ENCODE results near the gene DCAF16. TPM values are rescaled to one million over a fixed set of nuclear protein-coding genes. Genes with fewer than 3 reads are reported as not detected.

DCAF16 gene
- total RNA-seq, 1 experiment from 2014 or later: 17.7 TPM

DNA sequence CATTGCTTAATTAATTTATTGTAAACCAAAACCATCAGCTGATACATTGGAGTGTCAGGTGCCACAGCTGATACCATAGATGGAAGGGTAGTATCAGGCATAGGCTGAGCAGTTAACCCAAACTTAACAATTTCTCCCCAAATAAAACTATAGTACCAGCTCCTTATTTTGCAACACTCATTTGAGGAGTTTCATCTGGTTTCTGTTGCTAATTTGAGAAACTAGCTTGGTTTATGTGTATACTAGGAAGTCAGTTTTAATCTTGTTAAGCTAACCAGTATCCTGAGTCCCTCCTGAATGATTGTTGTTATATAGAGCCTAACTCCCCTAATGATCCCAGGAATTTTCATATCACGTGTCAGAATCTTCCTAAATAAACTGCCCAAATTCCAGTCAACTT is 12.7 kb downstream of the DCAF16 start:
- Histone ChIP-seq H3K9me3 (no peaks in the 10 kb centered on the region), H3K4me3 (no peak overlapping the region), H3K36me3 (peaks cover 9% of the 10 kb centered on the region), H3K27me3 (no peaks in the 10 kb centered on the region)
- DNase-seq: no peak

DNA sequence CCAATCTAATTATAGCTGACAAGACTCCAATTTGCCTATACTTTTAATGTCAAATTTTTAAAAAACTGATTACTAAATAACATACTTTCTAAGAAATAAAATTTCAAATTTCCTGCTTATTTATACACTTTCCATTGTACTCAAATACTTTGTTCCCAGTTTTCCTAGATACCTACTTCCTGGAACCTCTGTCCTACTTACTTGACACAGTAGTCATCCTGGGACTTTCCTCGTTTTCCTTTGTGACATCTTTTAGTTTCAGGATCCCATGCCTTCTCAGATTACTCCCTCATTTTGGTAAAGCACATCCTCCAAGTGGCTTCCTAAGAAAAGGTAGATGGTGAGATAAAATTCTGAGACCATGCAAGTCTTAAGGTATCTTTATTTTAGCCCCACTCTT is 15.8 kb downstream of the DCAF16 start:
- Histone ChIP-seq H3K9me3 (no peaks in the 10 kb centered on the region), H3K27me3 (no peaks in the 10 kb centered on the region), H3K4me3 (no peak overlapping the region), H3K36me3 (peaks cover 6% of the 10 kb centered on the region)
- no peak for DNase-seq

DNA sequence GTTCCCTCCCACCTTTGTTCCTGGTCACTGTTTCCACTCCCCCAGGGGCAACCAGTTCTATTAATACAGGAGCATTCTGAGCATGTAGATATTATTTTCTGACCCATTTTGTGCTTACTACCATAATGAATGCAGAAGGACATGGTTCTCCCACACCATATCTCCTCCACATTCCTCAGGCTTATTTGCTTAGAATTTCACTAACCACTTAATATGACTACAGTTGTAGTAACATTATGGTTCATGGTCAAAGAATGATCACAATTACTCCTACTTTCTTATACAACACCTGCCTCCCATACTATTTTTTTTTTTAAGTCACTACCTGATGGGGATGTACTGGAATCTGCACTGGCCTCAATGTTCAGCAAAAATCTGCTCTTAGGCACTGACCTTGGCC is 21.6 kb downstream of the DCAF16 start:
- no peaks in the 10 kb centered on the region for H3K27me3 ChIP-seq
- no peak overlapping the region for H3K4me3 ChIP-seq
- no peaks in the 10 kb centered on the region for H3K9me3 ChIP-seq
- DNase-seq: no peak
- peaks cover 5% of the 10 kb centered on the region for H3K36me3 ChIP-seq

DNA sequence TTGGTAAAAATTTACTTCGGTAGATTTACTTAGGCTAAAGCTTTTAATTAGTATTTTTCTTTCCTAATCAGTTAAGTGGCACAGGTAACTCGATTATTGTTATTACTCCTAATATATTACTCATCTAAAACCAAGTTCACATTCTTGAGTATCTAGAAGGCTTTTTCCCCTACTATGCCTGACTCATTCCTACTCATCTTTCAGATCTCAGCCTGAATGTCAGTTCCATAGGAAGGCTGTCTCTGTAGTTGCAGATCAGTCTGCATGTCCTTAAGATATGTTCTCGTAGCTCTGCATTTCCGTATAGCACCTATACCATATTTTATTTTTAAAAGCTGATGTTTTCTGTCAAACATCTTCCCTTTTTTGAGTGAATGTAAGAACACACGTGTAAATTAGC is 23.2 kb downstream of the DCAF16 start:
- Histone ChIP-seq H3K4me3 (no peak overlapping the region), H3K36me3 (peaks cover 2% of the 10 kb centered on the region; the same call in 1 of the 2 replicates), H3K27me3 (no peaks in the 10 kb centered on the region), H3K9me3 (no peaks in the 10 kb centered on the region)
- DNase-seq: no peak

DNA sequence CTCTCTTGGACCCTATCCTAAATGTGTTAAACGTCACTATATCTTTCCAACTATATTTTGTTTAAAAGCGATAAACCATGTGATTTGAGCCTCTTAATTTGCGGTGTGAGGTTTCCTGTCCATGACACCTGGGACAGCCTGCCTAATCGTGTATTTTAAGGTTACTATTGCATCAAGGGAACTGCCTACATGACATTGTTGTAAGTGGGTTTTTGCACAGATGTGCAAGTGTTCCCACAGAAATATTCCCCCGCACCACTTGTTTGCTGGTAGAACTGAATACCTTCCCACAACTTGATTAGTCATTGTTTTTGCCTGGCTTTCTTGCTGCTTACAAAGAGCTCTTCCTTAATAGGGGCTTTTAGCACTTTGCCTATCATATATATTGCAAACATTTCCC is 24.0 kb downstream of the DCAF16 start:
- no peak for DNase-seq

DNA sequence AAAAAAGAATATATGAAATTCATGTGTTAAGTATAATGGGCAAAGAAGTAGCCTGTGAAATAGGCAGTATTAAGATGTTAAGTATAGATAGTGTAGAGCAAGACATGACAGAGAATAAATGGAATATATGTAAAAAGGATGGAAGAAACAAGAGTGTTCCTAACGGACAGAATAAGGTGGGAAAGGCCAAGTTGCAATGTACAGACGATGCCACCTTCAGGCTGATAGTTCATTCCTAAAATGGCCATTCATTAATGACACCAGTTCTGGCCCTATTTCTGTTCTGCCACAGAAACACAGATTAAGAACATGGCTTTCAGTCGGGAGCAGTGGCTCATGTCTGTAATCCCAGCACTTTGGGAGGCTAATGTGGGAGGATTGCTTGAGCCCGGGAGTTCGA is 24.7 kb downstream of the DCAF16 start:
- DNase-seq: no peak
- no peak overlapping the region for H3K4me3 ChIP-seq
- no peaks in the 10 kb centered on the region; the same call in 1 of the 2 replicates for H3K27me3 ChIP-seq
- no peaks in the 10 kb centered on the region for H3K9me3 ChIP-seq
- no peaks in the 10 kb centered on the region for H3K36me3 ChIP-seq

More for the DNA sequence above, 24.0 kb downstream of the DCAF16 start:
- H3K36me3 ChIP-seq: no peaks in the 10 kb centered on the region
- H3K27me3 ChIP-seq: no peaks in the 10 kb centered on the region
- no peaks in the 10 kb centered on the region for H3K9me3 ChIP-seq
- H3K4me3 ChIP-seq: no peak overlapping the region

DNA sequence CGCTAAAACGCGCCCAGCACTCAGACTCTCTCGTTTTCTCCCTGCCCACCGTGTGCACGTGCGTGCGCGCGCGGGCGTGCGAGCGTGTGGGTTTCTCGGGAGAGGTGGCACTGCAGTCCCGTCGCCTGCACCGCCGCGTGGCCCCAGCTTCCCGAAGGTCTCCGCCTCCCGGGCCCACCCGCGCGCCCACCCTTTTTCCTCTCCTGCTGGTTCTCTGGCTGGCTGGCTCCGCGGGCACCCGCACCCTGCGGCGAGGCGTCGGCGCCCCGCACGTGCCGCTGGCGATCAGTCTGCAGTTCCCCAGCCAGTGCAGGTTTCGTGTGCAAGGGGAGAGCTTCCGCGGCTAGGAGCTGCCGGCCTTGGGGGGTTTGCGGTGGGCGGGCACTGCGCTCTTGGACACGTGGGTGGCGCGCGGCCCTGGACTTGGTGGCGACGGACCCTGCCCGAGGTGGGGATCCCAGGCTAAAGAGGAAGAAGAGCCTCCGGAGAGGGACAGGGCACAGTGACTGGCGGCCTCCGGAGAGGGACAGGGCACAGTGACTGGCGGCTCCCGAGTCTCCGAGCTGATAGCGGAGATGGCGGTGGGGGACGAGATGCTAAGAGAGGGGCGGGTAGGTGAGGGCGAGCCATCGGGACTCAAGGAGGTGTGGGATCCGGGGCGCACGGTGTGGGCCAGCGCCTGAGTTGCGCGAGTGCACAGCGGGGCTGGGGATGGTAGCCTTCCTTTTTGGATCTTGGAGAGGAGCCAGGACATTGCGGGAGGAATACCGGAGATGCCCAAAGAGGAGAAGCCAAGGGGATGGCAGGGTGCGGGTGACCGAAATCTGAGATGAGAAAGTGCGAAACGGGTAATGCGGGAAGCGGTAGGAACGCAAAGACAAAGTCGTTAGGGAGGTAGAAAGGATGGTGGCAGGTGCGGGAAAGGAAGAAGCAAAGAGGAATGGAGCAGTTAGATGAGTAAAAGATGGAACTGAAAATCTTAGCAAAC is 29.0 kb downstream of the DCAF16 start, which contains the start of gene FAM184B:
Gene FAM184B (minus strand): TSS at position 322 of the 988 bp plus-strand sequence. CDS start 322 bp downstream, outside the sequence.
- H3K9me3 ChIP-seq: no peaks in the 10 kb centered on the region
- H3K27me3 ChIP-seq: no peaks in the 10 kb centered on the region; the same call in 1 of the 2 replicates
- DNase-seq: peak; percentile 6
- no peaks in the 10 kb centered on the region for H3K36me3 ChIP-seq
- peak within 1 kb of the TSS; percentile 37 for H3K4me3 ChIP-seq

DNA sequence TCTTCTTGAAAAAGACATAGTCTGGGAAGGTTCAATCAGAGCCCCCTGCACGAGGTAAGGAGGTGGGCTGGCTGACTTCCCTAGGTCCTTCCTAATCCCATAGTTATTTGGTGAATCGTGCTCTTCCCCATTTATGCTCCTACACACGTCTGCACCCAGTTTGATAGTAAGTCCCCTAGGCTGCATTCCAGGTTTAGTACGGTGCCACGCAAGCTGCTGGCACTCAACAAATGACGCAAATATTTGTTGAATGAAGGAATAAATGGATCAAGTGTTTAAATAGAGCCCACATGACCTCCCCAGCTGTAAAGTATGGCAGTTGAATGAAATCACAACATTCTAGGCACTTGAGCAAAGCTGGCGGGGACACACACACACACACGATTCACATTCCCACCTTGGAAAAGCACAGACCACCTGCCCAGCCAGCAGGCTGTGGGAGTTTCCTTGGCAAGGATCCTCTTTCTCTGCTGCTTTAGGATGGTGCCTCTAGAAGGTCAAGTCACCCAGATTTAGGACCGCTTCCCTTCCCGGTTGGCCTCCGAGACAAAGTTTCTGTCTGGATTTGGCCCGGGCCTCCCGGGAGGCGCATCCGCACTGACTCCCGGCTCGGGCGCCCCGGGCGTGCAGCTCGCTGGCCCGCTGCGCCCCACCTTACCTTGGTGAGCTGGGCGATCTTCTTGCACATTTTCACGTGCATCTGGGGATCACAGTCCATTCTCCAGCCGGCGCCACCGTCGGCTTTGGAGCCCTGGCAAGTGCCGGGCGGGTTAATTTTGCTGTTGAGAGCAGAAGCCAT is 29.9 kb downstream of the DCAF16 start:
- Histone ChIP-seq H3K4me3 (peak overlapping the region; percentile 37), H3K9me3 (no peaks in the 10 kb centered on the region)
- no peak for DNase-seq

DNA sequence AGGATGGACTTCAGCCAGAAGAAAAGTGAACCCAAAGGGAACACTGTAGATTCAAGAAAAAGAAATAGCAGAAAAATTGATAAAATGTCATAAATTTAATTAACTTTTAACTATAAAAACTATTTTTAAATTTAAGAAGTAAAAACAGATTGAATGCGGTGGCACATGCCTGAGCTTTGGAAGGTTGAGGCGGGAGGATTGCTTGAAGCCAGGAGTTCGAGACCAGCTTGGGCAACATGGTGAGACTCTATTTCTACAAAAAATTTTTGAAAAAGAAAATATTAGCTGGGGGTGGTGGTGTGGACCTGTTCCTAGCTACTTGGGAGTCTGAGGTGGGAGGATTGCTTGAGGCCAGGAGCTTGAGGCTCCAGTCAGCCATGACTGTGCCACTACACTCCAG is 32.1 kb downstream of the DCAF16 start:
- no peak for DNase-seq
- no peaks in the 10 kb centered on the region for H3K9me3 ChIP-seq
- no peaks in the 10 kb centered on the region; the same call in 1 of the 2 replicates for H3K27me3 ChIP-seq
- H3K4me3 ChIP-seq: no peak overlapping the region
- no peaks in the 10 kb centered on the region for H3K36me3 ChIP-seq

More for the DNA sequence above, 29.9 kb downstream of the DCAF16 start:
- no peaks in the 10 kb centered on the region; the same call in 1 of the 2 replicates for H3K27me3 ChIP-seq
- no peaks in the 10 kb centered on the region for H3K36me3 ChIP-seq

DNA sequence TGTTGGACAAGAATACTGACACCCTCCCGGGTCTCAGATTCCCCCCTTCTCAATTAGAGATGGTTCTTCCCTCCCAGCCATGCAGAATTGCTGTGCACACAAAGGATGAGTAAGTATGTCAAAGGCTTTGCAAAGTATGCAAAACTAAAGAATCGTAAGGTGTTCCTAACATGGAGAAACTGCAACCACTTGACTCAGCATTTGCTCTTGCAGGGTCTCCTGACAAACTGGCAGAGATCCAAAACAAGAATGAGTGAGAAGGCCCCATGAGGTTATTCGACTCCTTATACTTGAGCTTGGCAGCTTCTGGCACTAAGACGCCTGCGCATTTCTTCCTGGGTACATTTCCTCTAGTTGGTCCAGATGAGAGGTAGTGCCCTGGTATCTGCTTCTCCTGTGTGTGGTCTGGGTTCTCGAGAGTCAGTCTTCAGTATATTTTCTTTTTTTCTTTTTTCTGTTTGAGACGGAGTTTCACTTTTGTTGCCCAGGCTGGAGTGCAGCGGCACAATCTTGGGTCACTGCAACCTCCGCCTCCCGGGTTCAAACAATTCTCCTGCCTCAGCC is 37.3 kb downstream of the DCAF16 start:
- no peak for DNase-seq
- no peaks in the 10 kb centered on the region for H3K36me3 ChIP-seq

DNA sequence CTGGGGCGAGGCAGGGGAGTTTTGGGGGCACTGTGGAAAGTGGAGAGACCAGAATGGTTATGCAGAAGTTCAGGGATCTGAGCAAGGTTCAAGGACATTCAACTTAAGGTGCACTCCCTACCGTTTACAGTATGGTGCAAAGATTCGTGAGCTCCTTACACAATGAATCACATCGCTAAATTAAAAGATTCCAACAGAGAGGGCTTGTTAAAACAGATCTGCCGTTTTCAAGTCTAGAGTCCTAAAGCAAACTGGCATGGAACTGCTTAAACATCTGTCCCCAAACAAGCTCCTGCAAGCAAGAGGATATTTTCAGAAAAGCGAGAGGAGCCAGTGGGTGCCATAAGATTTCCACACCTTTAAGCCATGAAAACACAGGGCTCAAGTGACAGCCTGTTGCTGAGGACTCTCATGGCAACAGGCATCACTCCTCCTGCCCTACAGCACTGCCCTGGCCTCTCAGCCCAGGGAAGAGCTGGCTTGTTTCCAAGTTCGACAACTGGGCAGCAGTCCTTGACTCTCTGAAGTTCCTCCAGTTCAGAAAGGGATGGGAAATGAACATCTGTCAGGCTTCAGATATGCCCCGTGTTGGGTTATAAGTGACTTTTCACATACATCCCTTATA is 39.2 kb downstream of the DCAF16 start:
- DNase-seq: no peak
- Histone ChIP-seq H3K36me3 (no peaks in the 10 kb centered on the region), H3K4me3 (no peak overlapping the region), H3K9me3 (no peaks in the 10 kb centered on the region), H3K27me3 (no peaks in the 10 kb centered on the region)

More for the DNA sequence above, 37.3 kb downstream of the DCAF16 start:
- H3K4me3 ChIP-seq: no peak overlapping the region
- no peaks in the 10 kb centered on the region for H3K9me3 ChIP-seq
- H3K27me3 ChIP-seq: no peaks in the 10 kb centered on the region

DNA sequence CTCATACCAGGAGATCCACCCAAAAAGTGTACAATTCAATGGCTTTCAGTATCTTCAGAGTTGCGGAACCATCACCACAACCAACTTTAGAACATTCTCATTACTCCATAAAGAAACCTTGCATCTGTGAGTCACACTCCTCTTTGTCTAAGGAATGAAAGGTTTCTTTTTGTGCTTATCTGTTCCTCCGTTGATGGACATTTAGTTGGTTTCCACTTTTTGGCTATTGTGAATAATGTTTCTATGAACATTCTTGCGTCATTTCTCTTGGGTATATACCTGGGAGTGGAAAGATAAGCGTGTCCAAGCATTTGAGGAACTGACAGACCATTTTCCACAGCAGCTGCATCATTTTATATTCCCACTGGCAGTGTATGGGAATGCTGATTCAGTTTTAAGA is 39.7 kb downstream of the DCAF16 start:
- no peak overlapping the region for H3K4me3 ChIP-seq
- no peaks in the 10 kb centered on the region for H3K9me3 ChIP-seq
- no peaks in the 10 kb centered on the region for H3K27me3 ChIP-seq
- DNase-seq: no peak
- H3K36me3 ChIP-seq: no peaks in the 10 kb centered on the region

DNA sequence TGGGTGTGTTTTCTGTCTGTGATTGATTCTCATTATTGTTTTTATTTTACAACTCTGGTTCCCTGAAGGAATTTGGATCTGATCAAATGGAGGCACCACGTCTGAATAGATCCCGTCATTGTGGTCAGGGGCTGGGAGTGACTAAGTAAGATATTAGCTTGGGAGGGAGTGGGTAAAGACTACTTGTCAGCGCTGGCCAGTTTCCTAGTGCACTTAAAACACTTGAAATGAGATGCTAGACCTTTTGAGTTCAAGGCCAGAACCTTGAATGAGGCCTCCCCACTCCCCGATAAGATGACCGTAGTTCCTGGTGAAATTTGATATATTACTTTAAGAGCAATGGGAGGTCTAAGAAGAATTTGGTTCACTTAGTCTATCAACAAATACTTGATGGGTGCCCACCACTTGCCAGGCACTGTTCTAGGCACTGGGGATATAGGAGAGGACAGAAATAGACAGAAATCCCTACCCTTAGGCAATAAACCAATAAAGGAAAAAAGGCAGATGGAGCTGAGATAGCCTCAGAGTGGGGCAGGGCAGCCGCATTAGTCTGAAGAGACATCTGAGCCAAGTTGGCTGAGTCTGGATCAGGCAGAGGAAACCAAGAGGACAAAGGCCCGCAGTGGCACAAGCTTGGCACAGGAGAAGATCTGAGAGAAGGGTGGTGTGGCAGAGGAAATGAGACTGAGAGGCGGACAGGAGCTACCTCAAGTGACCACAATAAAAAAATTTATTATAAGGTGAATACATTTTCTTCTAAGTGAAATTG is 41.0 kb downstream of the DCAF16 start:
- H3K9me3 ChIP-seq: no peaks in the 10 kb centered on the region

DNA sequence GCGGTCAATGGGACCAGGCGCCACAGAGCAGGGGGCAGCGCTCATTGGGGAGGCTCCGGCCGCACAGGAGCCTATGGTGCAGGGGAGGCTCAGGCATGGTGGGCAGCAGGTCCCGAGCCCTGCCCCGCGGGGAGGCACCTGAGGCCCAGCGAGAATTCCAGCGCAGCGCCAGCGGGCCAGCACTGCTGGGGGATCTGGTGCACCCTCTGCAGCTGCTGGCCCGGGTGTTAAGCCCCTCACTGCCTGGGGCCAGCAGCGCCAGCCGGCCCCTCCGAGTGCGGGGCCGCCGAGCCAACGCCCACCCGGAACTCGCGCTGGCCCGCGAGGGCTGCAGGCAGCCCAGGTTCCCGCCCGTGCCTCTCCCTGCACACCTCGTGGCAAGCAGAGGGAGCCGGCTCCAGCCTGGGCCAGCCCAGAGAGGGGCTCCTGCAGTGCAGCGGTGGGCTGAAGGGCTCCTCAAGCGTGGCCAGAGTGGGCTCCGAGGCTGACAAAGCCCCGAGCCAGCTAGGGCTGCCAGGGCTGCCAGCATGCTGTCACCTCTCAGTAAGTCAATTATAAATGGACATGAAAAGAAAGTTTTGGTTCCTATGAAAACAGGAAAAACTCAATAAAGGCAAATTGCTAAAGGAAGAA is 43.6 kb downstream of the DCAF16 start:
- Histone ChIP-seq H3K27me3 (no peaks in the 10 kb centered on the region), H3K4me3 (no peak overlapping the region), H3K36me3 (no peaks in the 10 kb centered on the region), H3K9me3 (no peaks in the 10 kb centered on the region)
- no peak for DNase-seq

More for the DNA sequence above, 41.0 kb downstream of the DCAF16 start:
- DNase-seq: no peak
- Histone ChIP-seq H3K27me3 (no peaks in the 10 kb centered on the region), H3K4me3 (no peak overlapping the region), H3K36me3 (no peaks in the 10 kb centered on the region)

DNA sequence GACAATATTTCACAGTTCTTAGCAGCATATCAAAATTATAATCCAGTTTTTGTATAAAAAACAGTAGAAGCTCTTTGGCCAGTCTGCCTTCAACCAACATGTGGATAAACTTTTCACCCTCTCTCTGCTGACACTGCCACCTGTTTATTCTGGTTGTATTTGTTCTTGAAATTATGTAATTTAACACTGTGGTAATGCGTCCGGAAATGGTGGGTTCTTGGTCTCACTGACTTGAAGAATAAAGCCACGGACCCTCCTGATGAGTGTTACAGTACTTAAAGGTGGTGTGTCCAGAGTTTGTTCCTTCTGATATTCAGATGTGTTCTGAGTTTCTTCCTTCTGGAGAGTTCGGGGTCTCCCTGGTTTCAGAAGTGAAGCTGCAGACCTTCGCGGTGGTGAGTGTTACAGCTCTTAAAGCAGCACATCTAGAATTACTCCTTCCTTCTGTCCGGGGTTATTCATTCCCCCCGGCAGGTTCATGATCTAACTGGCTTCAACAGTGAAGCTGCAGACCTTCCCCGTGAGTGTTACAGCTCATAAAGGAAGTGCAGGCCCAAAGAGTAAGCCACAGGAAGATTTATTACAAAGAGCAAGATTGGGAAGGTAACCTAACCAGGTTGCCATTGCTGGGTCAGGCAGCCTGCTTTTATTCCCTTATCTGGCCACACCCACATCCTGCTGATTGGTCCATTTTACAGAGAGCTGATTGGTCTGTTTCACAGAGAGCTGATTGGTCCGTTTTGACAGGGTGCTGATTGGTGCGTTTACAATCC is 44.9 kb downstream of the DCAF16 start:
- H3K9me3 ChIP-seq: no peaks in the 10 kb centered on the region
- no peaks in the 10 kb centered on the region for H3K27me3 ChIP-seq
- H3K4me3 ChIP-seq: no peak overlapping the region
- no peaks in the 10 kb centered on the region for H3K36me3 ChIP-seq
- no peak for DNase-seq

Measured in MG63 (cell line).